Neural cell (in vitro differentiated cells): Measurements from ENCODE around the gene GLB1L3. TPM values are rescaled to one million over a fixed set of nuclear protein-coding genes. Genes with fewer than 3 reads are reported as not detected.

Experiments used
- H2AFZ ChIP-seq: fragments of 200-600, 300-800 bp; sonication (generic), shearing (Covaris generic); 2 replicates; pipeline ENCODE4 v1.6.0; 2014; ENCODE audit warnings: low read depth, mild to moderate bottlenecking, antibody characterized with exemption, low read length, moderate library complexity
- H3F3A ChIP-seq: fragments of 200-600 bp; shearing (Covaris generic); 2 replicates; pipeline ENCODE4 v1.6.1; 2016; ENCODE audit warnings: mild to moderate bottlenecking, moderate library complexity, mixed read lengths, antibody characterized with exemption, low read length; ENCODE audit not compliant: insufficient read depth, poor library complexity, severe bottlenecking
- H3K27ac ChIP-seq: fragments of 200-600, 300-800 bp; sonication (generic), shearing (Covaris generic); 2 replicates; pipeline ENCODE4 v1.5.1; 2014; ENCODE audit warnings: mild to moderate bottlenecking, low read length, moderate library complexity
- H3K27me3 ChIP-seq: fragments of 300-800, 200-600 bp; sonication (generic), shearing (Covaris generic); 2 replicates; pipeline ENCODE4 v1.6.0; 2014; ENCODE audit warnings: mild to moderate bottlenecking, low read depth, low read length, moderate library complexity; ENCODE audit not compliant: insufficient read depth
- H3K36me3 ChIP-seq: fragments of 300-800, 200-600 bp; sonication (generic), shearing (Covaris generic); 2 replicates; pipeline ENCODE4 v1.5.1; 2014; ENCODE audit warnings: mild to moderate bottlenecking, antibody characterized with exemption, low read length, moderate library complexity; ENCODE audit not compliant: insufficient read depth
- H3K4me2 ChIP-seq: fragments of 300-800, 200-600 bp; sonication (generic), shearing (Covaris generic); 2 replicates; pipeline ENCODE4 v1.6.0; 2014; ENCODE audit warnings: mild to moderate bottlenecking, low read length
- H3K4me3 ChIP-seq: fragments of 300-800, 200-600 bp; sonication (generic), shearing (Covaris generic); 2 replicates; pipeline ENCODE4 v1.5.1; 2014; ENCODE audit warnings: mild to moderate bottlenecking, low read length, moderate library complexity
- H3K79me2 ChIP-seq: fragments of 200-600 bp; shearing (Covaris generic); replicated peaks from 2 replicates; pipeline ENCODE4 v1.6.0; 2014; ENCODE audit warnings: mild to moderate bottlenecking, low read length, moderate library complexity; ENCODE audit not compliant: insufficient read depth
- H3K9ac ChIP-seq: fragments of 300-800, 200-600 bp; sonication (generic), shearing (Covaris generic); 2 replicates; pipeline ENCODE4 v1.6.1; 2016; ENCODE audit warnings: mild to moderate bottlenecking, low read length, mixed read lengths
- H3K9me2 ChIP-seq: fragments of 200-600 bp; shearing (Covaris generic); 2 replicates; pipeline ENCODE4 v1.6.1; 2016; ENCODE audit warnings: mild to moderate bottlenecking, low read length, mixed read lengths; ENCODE audit not compliant: insufficient read depth
- H3K9me3 ChIP-seq: fragments of 200-600, 300-800 bp; sonication (generic), shearing (Covaris generic); 2 replicates; pipeline ENCODE4 v1.6.1; 2016; ENCODE audit warnings: mild to moderate bottlenecking, mixed run types, low read length, moderate library complexity, mixed read lengths
- H4K20me1 ChIP-seq: fragments of 200-600 bp; shearing (Covaris generic); 2 replicates; pipeline ENCODE4 v1.6.1; 2016; ENCODE audit warnings: mild to moderate bottlenecking, mixed run types; ENCODE audit not compliant: insufficient read depth
- CTCF ChIP-seq: fragments of 450-650 bp; IDR thresholded peaks from 2 replicates; pipeline ENCODE4 v1.5.1; 2014; ENCODE audit warnings: antibody characterized with exemption, mild to moderate bottlenecking, moderate library complexity; ENCODE audit not compliant: poor library complexity, severe bottlenecking
- EP300 ChIP-seq: fragments of 450-650 bp; conservative IDR thresholded peaks from 2 replicates; pipeline ENCODE4 v1.6.1; 2014; ENCODE audit warnings: antibody characterized with exemption, mild to moderate bottlenecking, moderate library complexity; ENCODE audit not compliant: poor library complexity, severe bottlenecking
- EZH2 ChIP-seq: fragments of 200-600, 300-800 bp; shearing (Covaris generic), sonication (generic); IDR thresholded peaks from 2 replicates; pipeline ENCODE4 v1.6.1; 2014; ENCODE audit warnings: antibody characterized with exemption, low read length, borderline replicate concordance, mild to moderate bottlenecking; ENCODE audit not compliant: insufficient read depth, poor library complexity, severe bottlenecking
- MXI1 ChIP-seq: fragments of 450-650 bp; conservative IDR thresholded peaks from 2 replicates; pipeline ENCODE4 v1.6.1; 2014; ENCODE audit warnings: antibody characterized with exemption, mild to moderate bottlenecking; ENCODE audit not compliant: poor library complexity, severe bottlenecking
- POLR2AphosphoS5 ChIP-seq: IDR thresholded peaks from 2 replicates; pipeline ENCODE4 v1.6.1; 2012
- RAD21 ChIP-seq: fragments of 450-650 bp; conservative IDR thresholded peaks from 2 replicates; pipeline ENCODE4 v1.6.1; 2014; ENCODE audit warnings: antibody characterized with exemption, mild to moderate bottlenecking, moderate library complexity
- REST ChIP-seq: IDR thresholded peaks from 2 replicates; pipeline ENCODE4 v1.6.1; 2012; ENCODE audit warnings: borderline replicate concordance
- SMC3 ChIP-seq: fragments of 450-650 bp; conservative IDR thresholded peaks from 2 replicates; pipeline ENCODE4 v1.6.1; 2014; ENCODE audit warnings: antibody characterized with exemption, mild to moderate bottlenecking, moderate library complexity; ENCODE audit not compliant: poor library complexity
- TAF1 ChIP-seq: IDR thresholded peaks from 2 replicates; pipeline ENCODE4 v1.6.1; 2012; ENCODE audit warnings: low read depth
- polyA plus RNA-seq: library from polyadenylated mRNA; depleted of rRNA; stranded (reverse); fragments of >200 nt; gene quantifications from 2 replicates; pipeline ENCODE4 v1.2.3, GENCODE V29; 2014

The GLB1L3 gene
- polyA plus RNA-seq, 1 donor from 2014 or later, result 0.19 TPM

- no peak overlapping the region for H3K27ac ChIP-seq
- no peaks in the 10 kb centered on the region for H4K20me1 ChIP-seq
- H3K27me3 ChIP-seq, result no peaks in the 10 kb centered on the region
- H3K36me3 ChIP-seq, result peaks cover 4% of the 10 kb centered on the region
- H3K9me2 ChIP-seq, result no peaks in the 10 kb centered on the region
- no peak overlapping the region for H3K9ac ChIP-seq
- H3K4me2 ChIP-seq, result no peak overlapping the region
- TF ChIP-seq RAD21, result no peak
- TF ChIP-seq REST, result no peak
- TF ChIP-seq POLR2AphosphoS5, result no peak
- no peak for TF ChIP-seq TAF1
- no peak for TF ChIP-seq EZH2
- no peak for TF ChIP-seq SMC3
- TF ChIP-seq CTCF, result no peak
- no peak for TF ChIP-seq MXI1
- TF ChIP-seq EP300, result no peak
- no peaks in the 10 kb centered on the region for H3F3A ChIP-seq
- H3K9me3 ChIP-seq, result no peaks in the 10 kb centered on the region
- no peaks in the 10 kb centered on the region for H3K79me2 ChIP-seq
- no peak overlapping the region for H2AFZ ChIP-seq
- H3K4me3 ChIP-seq, result no peak overlapping the region
These were observed 8.7 kb upstream of the GLB1L3 start for GRCh38 chr11:134267461-134267860.

GRCh38 chr11:134267966-134268365 is 8.2 kb upstream of the GLB1L3 start:
- no peaks in the 10 kb centered on the region for H3K79me2 ChIP-seq
- no peak overlapping the region for H3K4me2 ChIP-seq
- no peak overlapping the region for H2AFZ ChIP-seq
- no peaks in the 10 kb centered on the region for H3K9me3 ChIP-seq
- H3K27ac ChIP-seq, result no peak overlapping the region
- H3F3A ChIP-seq, result no peaks in the 10 kb centered on the region
- no peaks in the 10 kb centered on the region for H3K9me2 ChIP-seq
- no peak overlapping the region for H3K9ac ChIP-seq
- no peaks in the 10 kb centered on the region for H3K27me3 ChIP-seq
- H3K36me3 ChIP-seq, result peaks cover 4% of the 10 kb centered on the region
- no peaks in the 10 kb centered on the region for H4K20me1 ChIP-seq
- H3K4me3 ChIP-seq, result no peak overlapping the region
- TF ChIP-seq REST, result no peak
- TF ChIP-seq EP300, result no peak
- no peak for TF ChIP-seq POLR2AphosphoS5
- TF ChIP-seq SMC3, result no peak
- no peak for TF ChIP-seq RAD21
- no peak for TF ChIP-seq CTCF
- no peak for TF ChIP-seq EZH2
